Erythroblast (primary cell): ENCODE data around the gene QPCTL.
A peak's percentile ranks its signal among the peaks of the same experiment; 100 is the strongest.
"Not testable (repeated sequence)": the region's sequence is repeated elsewhere in the genome, so short reads cannot be mapped to it uniquely, and the experiment has no call there.

Experiments used
- DNase-seq, 2 experiments: peaks; one replicate each; lab custom pipeline; 2025; lab: John Stamatoyannopoulos, UW
- GATA1 ChIP-seq: IDR thresholded peaks from 2 replicates; pipeline ENCODE4 v1.6.1; 2011; ENCODE audit warnings: low read depth, mild to moderate bottlenecking, control low read depth, low read length, moderate library complexity
- POLR2A ChIP-seq: IDR thresholded peaks from 2 replicates; pipeline ENCODE4 v1.6.1; 2011; ENCODE audit warnings: mild to moderate bottlenecking, low read length

The QPCTL gene

GRCh38 chr19:45663800-45664199 is 28.7 kb upstream of the QPCTL start:
- TF ChIP-seq POLR2A (no peak), GATA1 (no peak)
- no peak for DNase-seq

DNA sequence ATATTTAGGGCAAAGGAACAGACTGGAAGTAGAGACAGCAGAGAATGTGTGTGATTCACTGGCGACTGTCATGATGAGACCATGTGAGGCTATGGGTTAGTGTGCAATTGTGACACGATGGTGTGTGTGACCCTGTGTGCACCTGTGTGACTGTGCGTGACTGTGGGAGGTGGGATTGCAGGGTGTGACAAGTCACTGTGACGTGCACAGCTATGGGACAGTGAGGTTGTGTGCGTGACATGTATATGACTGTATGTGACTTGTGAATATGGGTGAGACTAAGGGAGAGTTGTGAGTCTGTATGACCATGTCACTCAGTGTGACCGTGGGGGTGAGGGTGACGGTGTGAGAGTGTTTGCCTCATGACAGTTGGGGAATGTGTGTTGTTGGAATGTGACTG is 27.9 kb upstream of the QPCTL start:
- DNase-seq = no peak
- TF ChIP-seq GATA1 (no peak), POLR2A (no peak)

DNA sequence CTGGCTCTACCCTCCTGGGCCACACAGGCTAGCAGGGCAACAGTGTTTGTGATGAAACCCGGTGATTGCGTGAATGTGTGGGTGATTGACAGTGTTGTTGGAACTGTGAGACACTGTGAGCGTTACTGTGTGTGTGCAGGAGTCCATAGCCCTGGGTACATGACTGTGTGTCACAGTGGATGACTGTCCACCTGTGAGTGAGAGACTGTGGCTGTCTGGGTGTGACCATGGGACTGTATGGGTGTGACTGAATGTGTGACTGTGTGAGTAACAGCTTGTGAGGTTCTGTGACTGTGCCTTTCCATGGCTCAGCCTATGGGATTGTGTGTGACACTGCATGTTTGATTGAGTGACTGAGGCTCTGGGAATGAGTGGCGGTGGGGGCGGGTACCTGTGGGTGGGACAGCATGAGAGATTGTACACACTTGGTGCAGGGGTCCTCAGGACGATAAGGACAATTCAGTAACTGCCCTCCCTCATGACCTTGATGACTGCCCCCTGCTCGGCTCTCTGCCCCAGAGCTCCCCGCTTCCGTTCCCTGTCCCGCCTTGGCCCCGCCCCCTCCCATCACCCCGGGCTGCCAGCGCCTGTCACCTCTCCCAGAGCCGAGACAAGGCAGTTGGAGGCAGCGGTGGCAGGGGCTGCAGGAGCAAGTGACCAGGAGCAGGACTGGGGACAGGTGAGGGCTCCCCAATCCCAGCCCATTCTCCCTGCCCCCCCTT is 24.7 kb upstream of the QPCTL start, which contains the start of gene GIPR:
GIPR (plus strand) TSS at position 602 of the 722 bp plus-strand sequence. CDS start 1,300 bp downstream, outside the sequence.
- TF ChIP-seq GATA1 = no peak
- TF ChIP-seq POLR2A = no peak
- peak; percentile 44 to 51 for DNase-seq

DNA sequence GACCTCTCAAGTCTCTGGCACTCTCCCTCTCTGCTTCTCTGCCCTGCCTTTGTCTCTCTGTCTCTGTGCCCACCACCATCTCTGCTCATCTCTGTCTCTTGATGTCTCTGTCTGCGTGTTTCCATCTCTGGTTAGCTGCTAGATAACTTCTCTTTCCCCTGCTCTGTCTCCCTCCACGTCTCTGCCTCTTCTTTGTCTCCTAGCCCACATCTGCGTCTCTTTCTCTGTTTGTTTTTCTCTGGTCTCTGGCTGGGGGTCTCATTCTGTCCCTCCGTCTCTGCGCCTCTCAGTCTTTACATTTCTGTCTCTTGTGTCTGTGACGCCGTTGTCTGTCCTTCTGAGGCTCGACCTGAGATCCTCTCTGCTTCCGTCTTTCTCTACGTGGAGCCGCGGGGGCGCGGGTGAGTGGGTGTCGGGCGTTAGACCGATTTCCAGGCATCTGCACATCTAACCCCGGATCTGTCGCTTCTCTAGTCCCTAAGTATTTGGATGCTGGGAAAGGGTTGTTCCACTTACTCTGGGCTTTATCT is 24.1 kb upstream of the QPCTL start:
- DNase-seq = no peak
- TF ChIP-seq GATA1 (no peak), POLR2A (no peak)

DNA sequence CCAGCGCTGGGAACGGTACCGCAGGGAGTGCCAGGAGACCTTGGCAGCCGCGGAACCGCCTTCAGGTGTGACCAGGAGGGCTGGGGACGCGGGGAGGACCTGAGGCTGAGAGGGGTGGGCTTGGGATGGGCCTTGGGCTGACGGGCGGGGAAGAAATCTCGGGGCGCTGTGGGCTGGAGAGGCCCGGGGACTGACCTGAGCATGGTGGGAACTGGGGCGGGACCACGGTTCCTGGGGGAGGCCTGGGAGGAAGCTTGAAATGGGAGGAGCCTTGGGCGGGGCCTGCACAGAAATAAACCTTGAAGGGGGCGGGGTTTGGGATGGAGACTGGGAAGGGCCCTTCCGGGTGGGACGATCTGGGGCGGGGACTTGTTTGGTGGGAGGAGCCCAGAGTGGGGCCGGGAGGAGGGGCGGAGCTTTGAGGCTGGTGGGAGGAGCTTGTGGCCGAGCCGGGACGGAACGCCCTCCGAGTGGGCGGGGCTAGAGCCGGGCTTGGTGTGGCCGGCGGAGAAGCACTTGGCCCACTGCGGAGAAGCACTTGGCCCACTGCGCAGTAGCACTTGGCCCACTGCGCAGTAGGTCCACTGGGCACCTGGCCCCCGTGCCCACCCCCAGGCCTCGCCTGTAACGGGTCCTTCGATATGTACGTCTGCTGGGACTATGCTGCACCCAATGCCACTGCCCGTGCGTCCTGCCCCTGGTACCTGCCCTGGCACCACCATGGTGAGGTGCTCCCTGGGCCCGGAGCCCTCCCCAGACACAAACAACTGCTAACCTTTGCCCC is 21.6 kb upstream of the QPCTL start:
- peak; percentile 88 to 91 for DNase-seq
- TF ChIP-seq POLR2A = no peak
- no peak for TF ChIP-seq GATA1

DNA sequence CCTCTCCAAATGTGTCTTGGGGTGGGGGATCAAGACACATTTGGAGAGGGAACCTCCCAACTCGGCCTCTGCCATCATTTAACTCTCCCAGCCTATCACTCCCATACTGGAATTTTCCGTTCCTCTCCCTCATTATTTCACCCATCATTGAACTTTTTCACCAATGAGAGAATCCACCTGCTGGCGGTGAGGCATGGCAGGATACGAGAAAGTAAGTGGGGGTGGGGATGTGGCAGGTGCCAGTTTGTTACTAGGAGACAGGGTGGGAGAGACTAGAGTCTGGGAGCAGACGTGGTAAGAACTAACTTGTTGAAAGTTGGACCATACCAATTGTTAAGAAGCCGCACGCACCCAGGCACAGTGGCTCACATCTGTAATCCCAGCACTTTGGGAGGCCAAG is 17.5 kb upstream of the QPCTL start:
- TF ChIP-seq GATA1 (no peak), POLR2A (no peak)
- DNase-seq = no peak

DNA sequence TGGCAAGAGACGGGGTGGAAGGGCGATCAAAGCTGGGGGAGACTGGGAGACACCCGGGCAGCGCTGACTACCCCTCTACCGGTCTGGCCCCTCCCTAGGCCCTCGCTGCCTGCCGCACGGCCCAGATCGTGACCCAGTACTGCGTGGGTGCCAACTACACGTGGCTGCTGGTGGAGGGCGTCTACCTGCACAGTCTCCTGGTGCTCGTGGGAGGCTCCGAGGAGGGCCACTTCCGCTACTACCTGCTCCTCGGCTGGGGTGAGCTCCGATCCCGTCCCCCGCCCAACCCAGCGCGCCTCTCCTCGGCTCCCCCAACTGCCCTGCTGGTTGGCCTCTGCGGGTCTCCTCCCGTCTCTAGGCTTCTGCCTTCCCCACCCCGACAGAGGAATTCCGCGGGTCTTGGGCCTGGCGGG is 15.6 kb upstream of the QPCTL start:
- no peak for DNase-seq
- TF ChIP-seq GATA1 (no peak), POLR2A (no peak)

- TF ChIP-seq POLR2A (no peak), GATA1 (no peak)
- peak; percentile 89 to 91 for DNase-seq
Measured at GRCh38 chr19:45677351-45678230, 14.9 kb upstream of the QPCTL start.

- peak; percentile 83 to 89 for DNase-seq
- TF ChIP-seq POLR2A (no peak), GATA1 (no peak)
Measured at GRCh38 chr19:45681391-45682015, 11.0 kb upstream of the QPCTL start.

DNA sequence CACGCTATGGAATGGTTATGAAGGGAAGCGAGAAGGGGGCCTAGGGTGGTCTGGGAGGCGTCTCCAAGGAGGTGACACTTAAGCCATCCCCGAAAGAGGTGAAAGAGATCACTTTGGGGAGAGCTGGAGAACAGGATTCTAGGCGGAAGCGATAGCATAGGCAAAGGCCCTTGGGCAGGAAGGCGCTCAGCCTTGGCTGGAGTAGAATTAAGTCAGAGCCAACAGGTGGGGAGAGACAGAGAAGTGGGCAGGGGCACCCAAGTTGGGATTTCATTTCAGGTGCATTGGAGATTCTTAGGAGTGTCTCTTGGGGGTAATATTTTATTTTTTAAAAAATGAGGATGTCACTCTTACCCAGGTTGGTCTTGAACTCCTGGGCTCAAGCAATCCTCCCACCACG is 10.3 kb upstream of the QPCTL start:
- DNase-seq = no peak
- no peak for TF ChIP-seq GATA1
- no peak for TF ChIP-seq POLR2A

DNA sequence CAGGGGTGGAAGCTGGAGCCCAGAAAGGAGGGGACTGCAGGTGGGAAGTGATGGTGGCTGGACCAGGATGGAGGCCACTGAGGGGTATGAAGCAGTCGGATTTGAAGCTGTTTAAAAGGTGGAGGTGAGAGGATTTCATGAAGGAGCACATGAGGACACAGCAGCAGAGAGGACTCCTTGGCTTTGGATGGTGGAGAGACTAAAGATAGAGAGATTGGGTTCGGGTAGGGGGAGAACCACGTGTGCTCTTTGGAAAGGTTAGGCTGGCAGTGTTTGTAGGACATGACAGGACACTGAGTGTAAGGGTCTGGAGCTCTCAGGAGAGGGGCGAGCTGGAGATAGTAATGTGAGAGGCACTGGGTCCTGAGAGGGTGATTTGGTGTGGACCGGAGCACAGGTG is 9.6 kb upstream of the QPCTL start:
- TF ChIP-seq GATA1 = no peak
- no peak for TF ChIP-seq POLR2A

GRCh38 chr19:45685045-45685444 is 7.4 kb upstream of the QPCTL start:
- not testable (repeated sequence) for DNase-seq

More for the DNA sequence above, 9.6 kb upstream of the QPCTL start:
- DNase-seq = no peak

DNA sequence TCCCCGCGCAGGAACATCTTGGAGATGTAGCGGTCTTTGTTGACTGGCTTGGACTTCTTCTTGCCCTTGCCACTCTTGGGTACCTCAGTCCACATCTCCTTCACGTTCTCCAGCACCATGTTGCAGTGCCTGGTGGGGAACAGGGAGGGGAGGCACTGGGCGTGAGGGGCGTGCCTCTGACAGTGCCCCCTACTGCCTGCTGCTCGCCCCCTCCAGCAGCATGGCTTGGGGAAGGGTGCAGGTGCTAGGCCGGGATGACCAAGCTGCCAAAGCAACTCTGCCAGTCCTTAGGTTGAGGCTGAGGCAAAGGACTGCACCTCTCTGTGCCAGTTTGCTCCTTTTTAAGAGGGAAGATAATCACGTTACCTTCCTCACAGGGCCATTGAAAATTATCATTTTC is 4.9 kb upstream of the QPCTL start:
- TF ChIP-seq GATA1 (no peak), POLR2A (no peak)
- DNase-seq = no peak

DNA sequence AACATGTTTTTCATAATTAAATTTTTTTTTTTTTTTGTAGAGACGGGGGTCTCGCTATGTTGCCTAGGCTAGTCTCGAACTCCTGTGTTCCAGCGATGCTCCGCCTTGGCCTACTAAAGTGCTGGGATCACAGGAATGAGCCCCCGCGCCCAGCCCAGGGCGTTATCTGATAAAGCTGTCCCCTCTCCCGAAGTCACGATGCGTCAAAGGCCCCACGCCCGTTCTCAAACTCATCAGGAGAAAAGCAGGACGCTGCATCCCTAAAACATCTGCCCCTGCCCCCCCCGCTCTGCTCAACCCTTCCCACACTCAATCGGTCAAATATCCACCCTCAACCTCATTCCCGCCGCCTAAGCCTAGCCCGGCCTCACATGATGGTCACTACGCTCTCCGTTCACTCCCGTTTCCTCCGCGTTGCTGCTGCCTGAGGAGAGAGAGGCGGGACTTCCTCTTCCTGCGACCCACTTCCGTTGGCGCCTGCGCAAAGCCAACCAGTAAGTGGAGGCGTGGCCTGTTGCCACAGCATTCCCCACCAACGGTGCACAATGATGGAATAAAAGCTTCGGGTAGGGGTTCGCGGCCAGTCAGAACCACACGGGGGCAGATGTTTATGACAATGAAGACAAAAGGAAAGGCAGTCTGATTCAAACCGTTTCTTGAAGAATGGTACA is 815 bp upstream of the QPCTL start, which contains the start of gene SNRPD2:
SNRPD2 (minus strand) TSS at position 438 of the 671 bp plus-strand sequence; CDS start at position 373, 65 bp downstream.
- no peak for TF ChIP-seq GATA1
- peak; percentile 93 for TF ChIP-seq POLR2A
- DNase-seq = peak; percentile 96
